Measurements from ENCODE around the gene PADI1. TPM values are rescaled to one million over a fixed set of nuclear protein-coding genes. Genes with fewer than 3 reads are reported as not detected.

PADI1 gene
- total RNA-seq, 2 donors from 2014 or later: 1.2 TPM; not detected in 1

DNA sequence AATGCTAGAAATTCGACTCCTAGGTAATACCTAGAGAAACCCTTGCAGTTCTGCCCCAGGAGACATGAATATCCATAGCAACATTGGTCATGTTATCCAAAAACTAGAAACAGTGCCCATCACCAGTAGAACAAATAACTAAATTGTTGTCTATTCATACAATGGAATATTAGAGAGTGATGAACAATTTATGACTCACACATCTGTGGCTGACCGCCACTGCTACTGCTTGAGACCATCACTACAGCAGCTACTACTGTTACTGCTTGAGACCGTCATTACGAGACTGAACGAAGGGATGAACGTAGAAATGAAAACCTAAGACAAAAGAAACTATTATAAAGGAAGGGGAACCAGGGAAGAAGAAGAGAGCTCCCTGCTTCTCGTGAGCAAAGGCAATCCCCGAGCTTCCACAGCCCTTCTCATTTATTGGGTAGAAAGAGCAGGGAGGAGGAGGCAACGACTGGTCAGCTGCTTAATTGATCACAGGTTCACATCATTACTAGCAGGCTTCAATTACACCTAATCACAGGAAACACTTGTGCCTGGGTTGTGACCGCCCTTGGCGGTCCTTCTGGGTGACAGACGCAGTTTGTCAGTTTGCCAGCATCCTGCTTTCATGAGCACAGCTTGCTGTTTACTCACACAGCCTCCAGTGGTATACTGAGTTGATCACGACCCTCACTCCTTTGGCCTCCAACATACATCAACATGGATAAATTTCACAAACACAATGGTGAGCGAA lies 88.9 kb downstream of the PADI1 start:
- H3K4me3 ChIP-seq: no peak overlapping the region
- no peaks in the 10 kb centered on the region for H3K27me3 ChIP-seq (replicated peaks; ENCODE audit: insufficient read depth)
- H3K9me3 ChIP-seq: no peaks in the 10 kb centered on the region
- H3K36me3 ChIP-seq: no peaks in the 10 kb centered on the region
- H3K27ac ChIP-seq: no peak overlapping the region
- DNase-seq (ENCODE audit: low spot score): no peak
- TF ChIP-seq, protein P1, sequence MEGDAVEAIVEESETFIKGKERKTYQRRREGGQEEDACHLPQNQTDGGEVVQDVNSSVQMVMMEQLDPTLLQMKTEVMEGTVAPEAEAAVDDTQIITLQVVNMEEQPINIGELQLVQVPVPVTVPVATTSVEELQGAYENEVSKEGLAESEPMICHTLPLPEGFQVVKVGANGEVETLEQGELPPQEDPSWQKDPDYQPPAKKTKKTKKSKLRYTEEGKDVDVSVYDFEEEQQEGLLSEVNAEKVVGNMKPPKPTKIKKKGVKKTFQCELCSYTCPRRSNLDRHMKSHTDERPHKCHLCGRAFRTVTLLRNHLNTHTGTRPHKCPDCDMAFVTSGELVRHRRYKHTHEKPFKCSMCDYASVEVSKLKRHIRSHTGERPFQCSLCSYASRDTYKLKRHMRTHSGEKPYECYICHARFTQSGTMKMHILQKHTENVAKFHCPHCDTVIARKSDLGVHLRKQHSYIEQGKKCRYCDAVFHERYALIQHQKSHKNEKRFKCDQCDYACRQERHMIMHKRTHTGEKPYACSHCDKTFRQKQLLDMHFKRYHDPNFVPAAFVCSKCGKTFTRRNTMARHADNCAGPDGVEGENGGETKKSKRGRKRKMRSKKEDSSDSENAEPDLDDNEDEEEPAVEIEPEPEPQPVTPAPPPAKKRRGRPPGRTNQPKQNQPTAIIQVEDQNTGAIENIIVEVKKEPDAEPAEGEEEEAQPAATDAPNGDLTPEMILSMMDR (IDR thresholded peaks at IDR 0.05): no peak
- no peak for ATAC-seq (ENCODE audit: insufficient number of reproducible peaks, low FRiP score, low read depth)
- no peaks in the 10 kb centered on the region for H3K4me1 ChIP-seq (ENCODE audit: control insufficient read depth in 1 of 2, low read depth in 2 of 2)

DNA sequence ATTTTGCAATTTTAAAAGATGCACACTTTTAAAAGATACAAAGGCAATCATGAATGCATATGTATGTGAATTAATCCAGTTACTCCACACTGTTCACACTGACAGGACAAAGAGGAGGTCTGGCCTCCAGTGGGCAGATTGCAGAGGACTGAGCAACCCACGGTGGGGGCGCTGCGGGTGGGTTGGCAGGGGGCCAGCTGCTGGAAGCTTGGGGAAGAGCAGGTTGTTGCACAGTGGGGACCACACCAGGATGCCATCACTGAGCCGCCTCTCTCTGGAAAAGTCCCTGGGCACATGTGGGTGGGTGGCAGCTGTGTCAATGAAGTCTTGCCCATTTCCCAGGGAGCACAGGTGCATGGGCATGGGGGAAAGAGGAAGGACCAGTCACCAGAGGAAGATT lies 90.4 kb downstream of the PADI1 start:
- ATAC-seq (ENCODE audit: insufficient number of reproducible peaks, low FRiP score, low read depth) (no peak), DNase-seq (ENCODE audit: low spot score) (no peak)
- no peaks in the 10 kb centered on the region for H3K36me3 ChIP-seq
- no peak overlapping the region for H3K27ac ChIP-seq
- TF ChIP-seq, protein P1 (IDR thresholded peaks at IDR 0.05): no peak
- H3K4me1 ChIP-seq (ENCODE audit: control insufficient read depth in 1 of 2, low read depth in 2 of 2): no peaks in the 10 kb centered on the region
- no peaks in the 10 kb centered on the region for H3K27me3 ChIP-seq (replicated peaks; ENCODE audit: insufficient read depth)
- no peak overlapping the region for H3K4me3 ChIP-seq
- H3K9me3 ChIP-seq: no peaks in the 10 kb centered on the region

Other genes with a start within 250 kb of the PADI1 start
- gene MFAP2, start 224.5 kb upstream of the PADI1 start, total RNA-seq: 10 to 100 TPM; 24.0 to 62.2 TPM
- 10 to 100 TPM; 45.1 to 59.0 TPM for gene ATP13A2, start 193.2 kb upstream of the PADI1 start, total RNA-seq
- gene SDHB, start 151.1 kb upstream of the PADI1 start, total RNA-seq: 10 to 100 TPM; 81.5 to 98.9 TPM
- 1 to 10 TPM in 1 of 2 donors, under 1 TPM in 1; 0.27 to 2.3 TPM for gene PADI2, start 85.7 kb upstream of the PADI1 start, total RNA-seq
- not detected for gene PADI3, start 44.0 kb downstream of the PADI1 start, total RNA-seq
- under 1 TPM; 0.27 to 0.42 TPM for gene PADI4, start 103.1 kb downstream of the PADI1 start, total RNA-seq
- not detected for gene PADI6, start 167.1 kb downstream of the PADI1 start, total RNA-seq
- 10 to 100 TPM; 18.4 to 27.7 TPM for gene RCC2, start 234.5 kb downstream of the PADI1 start, total RNA-seq